NT2/D1 (cell line): ENCODE measurements around the gene NOTCH1.
A peak's percentile ranks its signal among the peaks of the same experiment; 100 is the strongest.
"Not testable (repeated sequence)": the region's sequence is repeated elsewhere in the genome, so short reads cannot be mapped to it uniquely, and the experiment has no call there.

ENCODE experiments used
- DNase-seq: peaks from one replicate; pipeline ENCODE4 v3.0.0-alpha.2; 2011; ENCODE audit warnings: low read depth, low spot score
- H3K27me3 ChIP-seq: 2 replicates; pipeline ENCODE4 v1.6.0; 2011; ENCODE audit warnings: mild to moderate bottlenecking; ENCODE audit not compliant: insufficient read length, insufficient read depth
- H3K36me3 ChIP-seq: 2 replicates; pipeline ENCODE4 v1.6.1; 2011; ENCODE audit warnings: mild to moderate bottlenecking, low read length, mixed read lengths; ENCODE audit not compliant: insufficient read depth, insufficient read length
- H3K4me1 ChIP-seq: 2 replicates; pipeline ENCODE4 v1.5.1; 2011; ENCODE audit not compliant: insufficient read depth, insufficient read length
- H3K4me3 ChIP-seq: 2 replicates; pipeline ENCODE4 v1.5.1; 2011; ENCODE audit warnings: low read depth; ENCODE audit not compliant: insufficient read length
- H3K9ac ChIP-seq: 2 replicates; pipeline ENCODE4 v1.6.0; 2011; ENCODE audit warnings: low read depth; ENCODE audit not compliant: insufficient read length
- H3K9me3 ChIP-seq: 2 replicates; pipeline ENCODE4 v1.5.1; 2011; ENCODE audit warnings: mild to moderate bottlenecking, low read length; ENCODE audit not compliant: insufficient read depth
- SUZ12 ChIP-seq: IDR thresholded peaks from 2 replicates; pipeline ENCODE4 v1.6.1; 2011; ENCODE audit not compliant: insufficient read length, insufficient read depth; ENCODE audit errors: extremely low read depth
- YY1 ChIP-seq: IDR thresholded peaks from 2 replicates; pipeline ENCODE4 v1.6.1; 2011; ENCODE audit not compliant: insufficient read length, insufficient read depth
- ZNF274 ChIP-seq: IDR thresholded peaks from 2 replicates; pipeline ENCODE4 v1.6.1; 2011; ENCODE audit warnings: mild to moderate bottlenecking, low read depth, low read length

NOTCH1 gene

DNA sequence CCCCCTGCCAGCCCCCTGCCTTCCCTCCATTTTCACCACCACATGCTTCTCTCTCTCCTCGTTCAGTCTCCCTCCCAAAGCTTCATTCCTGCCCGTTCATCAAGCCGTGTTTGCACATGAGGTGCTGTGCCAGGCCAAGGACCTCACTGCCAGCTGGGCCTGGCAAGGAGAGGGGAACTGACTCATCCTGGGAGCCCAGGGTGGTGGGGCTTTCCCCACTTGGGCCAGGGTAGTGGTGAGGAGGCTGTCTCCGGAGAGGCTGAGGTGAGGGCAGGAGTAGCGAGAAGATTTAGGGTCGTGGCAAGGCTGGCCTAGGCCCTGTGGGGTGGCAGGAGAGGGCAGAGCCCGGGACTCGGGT lies 30.4 kb upstream of the NOTCH1 start:
- H3K9ac ChIP-seq, result peak overlapping the region; percentile 46
- no peaks in the 10 kb centered on the region for H3K36me3 ChIP-seq
- DNase-seq, result no peak
- H3K9me3 ChIP-seq, result no peaks in the 10 kb centered on the region
- no peak for TF ChIP-seq SUZ12
- TF ChIP-seq ZNF274, result no peak
- TF ChIP-seq YY1, result no peak
- H3K4me3 ChIP-seq, result no peak overlapping the region
- no peaks in the 10 kb centered on the region for H3K27me3 ChIP-seq
- H3K4me1 ChIP-seq, result peaks cover 34% of the 10 kb centered on the region

- no peak overlapping the region for H3K4me3 ChIP-seq
- TF ChIP-seq SUZ12, result no peak
- no peak for TF ChIP-seq ZNF274
- TF ChIP-seq YY1, result no peak
- H3K36me3 ChIP-seq, result no peaks in the 10 kb centered on the region
- H3K9me3 ChIP-seq, result no peaks in the 10 kb centered on the region
- DNase-seq, result no peak
- no peaks in the 10 kb centered on the region for H3K27me3 ChIP-seq
- H3K9ac ChIP-seq, result no peak overlapping the region
- peaks cover 39% of the 10 kb centered on the region for H3K4me1 ChIP-seq
These were observed 29.9 kb upstream of the NOTCH1 start for GRCh38 chr9:136575626-136576268.

GRCh38 chr9:136574606-136575005 lies 28.8 kb upstream of the NOTCH1 start:
- not testable (repeated sequence) for DNase-seq, H3K36me3 ChIP-seq, H3K9me3 ChIP-seq, H3K27me3 ChIP-seq, H3K4me3 ChIP-seq, H3K9ac ChIP-seq
- H3K4me1 ChIP-seq, result peaks cover 51% of the 10 kb centered on the region

- H3K36me3 ChIP-seq, result peaks cover 8% of the 10 kb centered on the region
- H3K4me1 ChIP-seq, result peaks cover 51% of the 10 kb centered on the region
- DNase-seq, result no peak
- no peaks in the 10 kb centered on the region for H3K27me3 ChIP-seq
- TF ChIP-seq ZNF274, result no peak
- no peak for TF ChIP-seq YY1
- TF ChIP-seq SUZ12, result no peak
- H3K9me3 ChIP-seq, result no peaks in the 10 kb centered on the region
- peak overlapping the region; percentile 25 for H3K4me3 ChIP-seq
- H3K9ac ChIP-seq, result peak overlapping the region; percentile 82
These were observed 27.2 kb upstream of the NOTCH1 start for GRCh38 chr9:136572828-136573625.

DNA sequence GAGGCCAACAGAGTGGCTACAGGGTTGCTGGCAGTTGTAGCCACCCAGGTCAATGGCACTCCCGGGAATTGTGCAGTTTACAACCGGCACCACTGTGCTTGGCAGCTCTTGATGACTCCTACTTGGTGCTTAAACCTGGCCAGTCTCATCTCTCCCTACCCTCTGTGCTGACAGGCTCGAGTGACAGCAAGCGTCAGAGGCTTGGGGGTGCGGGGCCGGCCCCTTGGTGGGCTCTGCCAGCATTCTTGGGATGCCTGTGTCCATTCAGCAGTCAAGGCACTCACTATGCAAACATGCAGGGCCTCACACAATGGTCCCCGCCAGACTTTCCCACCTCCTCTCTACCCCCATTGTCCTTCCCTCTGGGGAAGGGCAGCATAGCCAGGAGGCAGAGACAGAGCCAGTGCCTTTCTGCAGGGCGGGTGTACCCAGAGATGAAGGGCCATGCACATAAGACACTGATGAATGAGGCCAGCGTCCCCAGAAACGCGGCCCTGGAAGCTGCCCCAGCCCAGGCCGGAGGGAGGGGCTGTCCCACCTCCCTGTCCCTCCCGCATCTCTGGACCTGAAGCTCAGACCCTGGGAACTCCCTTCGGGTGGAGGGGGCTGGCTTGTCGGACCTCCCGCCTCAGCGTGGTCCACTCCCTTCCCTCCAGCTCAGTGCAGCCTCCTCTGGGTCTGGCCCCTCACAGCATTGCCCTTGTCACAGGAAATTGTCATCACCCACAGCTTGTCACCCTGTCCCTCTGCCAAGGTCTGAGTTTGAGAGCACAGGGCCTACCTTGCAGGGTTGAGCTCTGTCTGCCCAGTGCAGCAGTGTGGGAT lies 26.4 kb upstream of the NOTCH1 start:
- peak overlapping the region; percentile 25 for H3K4me3 ChIP-seq
- DNase-seq, result peak; percentile 99
- peaks cover 8% of the 10 kb centered on the region for H3K36me3 ChIP-seq
- peaks cover 56% of the 10 kb centered on the region for H3K4me1 ChIP-seq
- H3K9ac ChIP-seq, result peak overlapping the region; percentile 82
- H3K9me3 ChIP-seq, result no peaks in the 10 kb centered on the region
- no peak for TF ChIP-seq YY1
- no peak for TF ChIP-seq ZNF274
- no peak for TF ChIP-seq SUZ12
- H3K27me3 ChIP-seq, result no peaks in the 10 kb centered on the region

DNA sequence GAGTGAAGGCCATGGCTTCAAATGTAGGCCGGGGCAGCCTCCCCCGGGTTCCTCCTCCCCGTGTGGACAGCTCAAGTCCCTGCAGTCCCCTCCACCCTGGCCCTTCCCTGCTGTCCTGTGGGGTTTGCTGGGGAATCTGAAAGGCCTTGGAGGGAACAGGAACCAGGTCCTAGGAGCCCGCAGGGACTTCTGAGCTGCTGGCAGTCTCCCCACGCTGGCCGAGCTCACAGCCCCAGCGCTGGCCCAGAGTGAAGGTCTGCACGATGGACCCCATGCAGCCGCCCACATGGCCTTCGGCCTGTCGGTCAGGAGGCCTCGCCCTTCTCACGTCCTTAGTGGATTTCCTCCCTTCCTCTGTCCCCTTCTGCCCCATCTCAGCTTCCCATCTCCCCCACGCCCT lies 25.7 kb upstream of the NOTCH1 start:
- no peak for DNase-seq
- H3K27me3 ChIP-seq, result no peaks in the 10 kb centered on the region
- no peak for TF ChIP-seq ZNF274
- no peak for TF ChIP-seq YY1
- TF ChIP-seq SUZ12, result no peak
- no peaks in the 10 kb centered on the region for H3K9me3 ChIP-seq
- H3K4me1 ChIP-seq, result peaks cover 58% of the 10 kb centered on the region
- peaks cover 10% of the 10 kb centered on the region for H3K36me3 ChIP-seq
- peak overlapping the region; percentile 68 for H3K9ac ChIP-seq
- peak overlapping the region; percentile 9 for H3K4me3 ChIP-seq

- Histone ChIP-seq H3K4me3 (no peak overlapping the region), H3K27me3 (no peaks in the 10 kb centered on the region), H3K9me3 (no peaks in the 10 kb centered on the region), H3K9ac (peak overlapping the region; percentile 68), H3K4me1 (peaks cover 63% of the 10 kb centered on the region), H3K36me3 (peaks cover 16% of the 10 kb centered on the region)
- DNase-seq, result no peak
- no peak for TF ChIP-seq ZNF274
These were observed 25.1 kb upstream of the NOTCH1 start for GRCh38 chr9:136570916-136571315.
